ENCODE results near the gene SPTAN1.
"Not testable (repeated sequence)": the region's sequence is repeated elsewhere in the genome, so short reads cannot be mapped to it uniquely, and the experiment has no call there.

The SPTAN1 gene

GRCh38 chr9:128553728-128554127 is 1.3 kb downstream of the SPTAN1 start:
- no peak for FAIRE-seq

GRCh38 chr9:128554155-128554862 is 1.9 kb downstream of the SPTAN1 start:
- FAIRE-seq: no peak

DNA sequence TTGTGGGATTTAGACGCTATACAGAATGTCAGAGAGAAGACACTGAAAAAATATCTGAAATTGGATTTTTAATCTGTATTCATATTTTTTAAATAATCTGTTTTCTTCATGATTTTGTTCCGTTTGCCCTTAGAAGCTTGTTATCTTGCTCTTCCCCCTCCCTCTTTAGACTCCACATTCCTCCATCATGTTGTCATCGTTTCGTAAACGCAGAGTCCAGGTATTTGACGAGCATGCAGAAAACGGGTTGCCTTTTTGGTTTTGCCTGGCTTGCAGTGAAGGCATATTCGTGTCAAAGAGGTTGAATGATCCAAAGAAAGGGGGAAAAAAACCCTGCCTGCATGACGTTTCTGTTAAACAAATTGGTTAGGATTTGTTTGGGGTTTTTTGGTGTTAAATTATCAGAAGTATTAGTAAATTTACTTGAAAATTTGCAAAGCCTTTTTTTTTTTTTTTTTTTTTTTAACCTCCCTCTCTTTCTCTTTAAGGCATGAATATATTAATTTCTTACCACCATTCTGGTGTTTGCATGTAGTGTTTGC is 2.9 kb downstream of the SPTAN1 start:
- no peak for FAIRE-seq

DNA sequence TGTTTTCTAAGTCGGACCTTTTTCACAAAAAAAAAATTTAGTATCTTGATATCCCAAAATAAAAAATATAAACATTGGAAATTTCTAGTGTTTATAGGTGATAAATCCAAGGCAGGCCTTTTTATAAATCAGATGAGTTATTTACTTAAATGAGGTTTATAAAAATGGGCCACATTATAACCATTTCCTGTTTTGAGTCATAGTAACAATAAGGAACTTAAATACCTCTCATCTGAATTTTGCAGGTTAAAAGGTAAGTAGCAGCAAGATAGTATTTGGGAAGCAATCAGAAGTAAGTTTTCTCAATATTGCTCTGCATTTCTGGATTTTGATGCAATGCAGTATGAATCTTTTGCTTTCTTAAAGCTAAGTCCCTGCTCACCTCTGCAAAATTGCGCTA is 3.9 kb downstream of the SPTAN1 start:
- FAIRE-seq: no peak

DNA sequence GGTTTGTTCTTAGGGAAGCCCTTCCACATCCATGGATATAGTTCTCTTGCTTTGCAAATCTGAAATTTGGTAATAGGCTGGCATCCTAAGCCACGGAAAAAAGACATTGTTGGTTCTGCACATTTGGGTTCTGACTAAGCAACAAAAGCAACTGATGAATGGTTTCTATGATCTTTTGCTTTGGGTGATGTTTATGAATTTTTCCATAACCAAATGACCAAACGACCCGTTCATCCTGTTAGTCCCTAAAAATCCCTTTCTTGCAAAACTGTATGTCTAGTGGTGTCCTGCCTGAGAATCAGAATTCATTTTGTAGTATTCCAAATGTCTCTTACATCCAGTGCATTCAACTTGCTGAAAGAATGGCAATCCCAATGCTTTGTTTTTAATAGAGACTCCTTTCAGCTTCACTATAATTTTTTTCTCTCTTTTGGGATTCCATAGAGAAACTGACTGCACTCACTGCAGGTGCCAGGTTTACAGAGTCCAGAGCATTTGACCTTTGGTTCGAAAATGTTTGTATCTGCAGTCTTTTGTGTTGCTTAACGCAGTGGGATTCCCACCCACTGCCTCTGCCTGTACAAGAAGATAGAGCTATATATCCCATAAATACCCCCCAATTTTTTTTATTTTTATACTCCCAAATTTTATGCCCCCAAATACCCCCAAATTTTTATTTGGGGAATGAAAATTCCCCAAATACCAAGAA is 4.7 kb downstream of the SPTAN1 start:
- no peak for FAIRE-seq

- no peak for FAIRE-seq
Observed at GRCh38 chr9:128558431-128559310, 6.3 kb downstream of the SPTAN1 start.

DNA sequence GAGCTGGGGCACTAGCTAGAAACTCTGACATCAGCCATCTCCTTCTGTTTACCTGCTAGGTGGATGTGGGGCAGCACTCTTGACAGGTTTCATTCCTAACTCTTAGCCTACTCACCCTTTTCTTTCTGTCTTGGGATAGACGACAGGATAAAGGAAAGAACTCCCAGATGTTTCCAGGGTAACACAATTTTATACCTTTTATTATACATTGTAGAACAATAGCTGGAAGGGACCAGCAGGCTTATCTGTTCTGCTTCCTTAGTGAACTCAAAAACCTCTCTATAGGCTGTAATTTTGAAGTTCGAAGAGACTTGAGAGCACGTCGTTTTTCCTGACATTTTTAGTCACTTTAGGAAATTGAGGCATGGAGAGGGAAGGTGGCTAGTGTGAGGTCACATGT is 13.2 kb downstream of the SPTAN1 start:
- FAIRE-seq: no peak

GRCh38 chr9:128568470-128569078 is 16.2 kb downstream of the SPTAN1 start:
- no peak for FAIRE-seq

GRCh38 chr9:128575469-128575868 is 23.1 kb downstream of the SPTAN1 start:
- no peak for FAIRE-seq

GRCh38 chr9:128575916-128576315 is 23.5 kb downstream of the SPTAN1 start:
- no peak for FAIRE-seq

GRCh38 chr9:128577206-128577605 is 24.8 kb downstream of the SPTAN1 start:
- FAIRE-seq: no peak

GRCh38 chr9:128579194-128579593 is 26.8 kb downstream of the SPTAN1 start:
- no peak for FAIRE-seq

- no peak for FAIRE-seq
Observed at GRCh38 chr9:128580731-128581130, 28.3 kb downstream of the SPTAN1 start.

GRCh38 chr9:128585155-128585554 is 32.8 kb downstream of the SPTAN1 start:
- not testable (repeated sequence) for FAIRE-seq

DNA sequence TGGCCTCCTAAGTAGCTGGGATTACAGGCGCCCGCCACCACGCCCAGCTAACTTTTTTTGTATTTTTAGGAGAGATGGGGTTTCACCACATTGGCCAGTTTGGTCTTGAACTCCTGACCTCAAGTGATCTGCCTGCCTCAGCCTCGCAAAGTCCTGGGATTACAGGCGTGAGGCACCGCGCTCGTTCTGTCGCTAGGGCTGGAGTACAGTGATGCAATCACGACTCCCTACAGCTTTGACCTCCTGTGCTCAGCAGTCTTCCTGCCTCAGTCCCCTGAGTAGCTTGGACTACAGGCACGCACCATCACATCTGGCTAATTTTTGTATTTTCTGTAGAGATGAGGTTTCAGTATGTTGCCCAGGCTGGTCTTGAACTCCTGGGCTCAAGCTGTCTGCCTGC is 34.5 kb downstream of the SPTAN1 start:
- FAIRE-seq: not testable (repeated sequence)

GRCh38 chr9:128587453-128587852 is 35.1 kb downstream of the SPTAN1 start:
- FAIRE-seq: no peak

- FAIRE-seq: no peak
Observed at GRCh38 chr9:128588581-128589233, 36.3 kb downstream of the SPTAN1 start.

DNA sequence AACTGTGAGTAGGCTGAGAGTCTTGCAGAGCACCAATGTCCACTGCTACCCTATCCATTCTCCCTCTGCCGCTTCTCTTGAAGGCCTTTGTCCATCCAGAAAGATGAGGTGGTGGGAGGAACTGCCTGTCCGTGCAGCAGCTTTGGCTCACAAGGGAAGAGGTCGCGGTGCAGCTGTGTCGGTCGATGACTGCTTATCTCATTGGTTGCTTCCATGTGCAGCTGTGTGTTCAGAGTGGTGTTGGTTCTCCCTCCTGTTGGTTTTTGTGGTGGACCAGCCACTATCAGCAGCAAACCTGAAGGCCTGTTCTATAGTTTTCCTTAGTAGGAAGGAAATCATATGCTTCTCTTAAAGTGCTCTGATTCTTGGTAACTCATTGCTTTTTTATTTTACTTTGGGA is 40.7 kb downstream of the SPTAN1 start:
- no peak for FAIRE-seq

- no peak for FAIRE-seq
Observed at GRCh38 chr9:128593856-128594255, 41.5 kb downstream of the SPTAN1 start.

GRCh38 chr9:128595471-128595870 is 43.1 kb downstream of the SPTAN1 start:
- FAIRE-seq: no peak

DNA sequence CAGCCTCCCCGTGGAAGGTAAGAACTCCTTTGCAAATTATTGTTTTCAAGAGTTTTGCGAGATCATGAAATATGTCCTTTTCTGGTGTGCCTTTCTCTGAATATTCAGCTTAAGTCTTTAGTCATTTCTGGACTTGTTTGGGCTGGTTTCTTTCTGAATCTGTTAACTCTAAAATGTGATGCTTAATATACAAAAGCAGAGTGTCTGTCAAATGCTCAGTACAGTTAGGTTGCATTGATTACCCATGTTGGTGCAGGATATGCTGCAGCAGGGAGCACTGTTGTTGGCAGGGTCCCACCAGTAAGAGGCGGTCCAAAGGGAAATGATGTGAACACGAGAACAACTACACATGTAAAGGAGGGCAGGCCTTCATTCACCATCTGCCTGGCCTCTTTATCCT is 47.7 kb downstream of the SPTAN1 start:
- no peak for FAIRE-seq

DNA sequence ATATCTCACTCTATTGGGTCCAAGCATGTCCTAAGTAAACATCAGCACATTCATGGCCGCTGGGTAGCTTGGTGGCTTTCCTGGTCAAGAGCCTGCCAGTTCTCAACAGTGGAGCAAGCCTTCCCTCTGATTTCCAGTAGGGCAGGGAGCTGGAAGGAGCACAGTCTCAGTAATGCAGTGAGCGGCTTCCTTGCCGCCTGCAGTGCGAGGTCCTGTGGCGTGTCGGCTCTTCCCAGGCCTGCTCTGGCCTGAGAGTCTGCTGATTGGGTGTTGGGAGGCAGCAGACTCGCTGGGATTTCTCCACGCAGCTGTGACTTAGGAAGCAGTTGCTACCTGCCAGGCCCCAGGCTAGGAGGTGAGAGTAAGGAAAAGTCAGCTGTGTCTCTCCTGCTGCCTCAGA is 51.3 kb downstream of the SPTAN1 start:
- no peak for FAIRE-seq
